H9 (cell line): ENCODE results near the gene TMOD3. TPM values are rescaled to one million over a fixed set of nuclear protein-coding genes. Genes with fewer than 3 reads are reported as not detected.

Source experiments
- DNase-seq: peaks from one replicate; pipeline ENCODE4 v3.0.0-alpha.2; 2017
- H2AFZ ChIP-seq: one replicate; pipeline ENCODE4 v1.6.1; 2013; ENCODE audit warnings: mild to moderate bottlenecking, low read length, control low read depth, moderate library complexity
- H2AK5ac ChIP-seq: 2 replicates; pipeline ENCODE4 v1.6.1; 2013; ENCODE audit warnings: low read length, control low read depth, mixed read lengths; ENCODE audit not compliant: insufficient read length
- H2BK120ac ChIP-seq: one replicate; pipeline ENCODE4 v1.6.1; 2013; ENCODE audit warnings: low read depth, mild to moderate bottlenecking, low read length, control low read depth, inconsistent platforms; ENCODE audit not compliant: poor library complexity, severe bottlenecking
- H2BK12ac ChIP-seq: 2 replicates; pipeline ENCODE4 v1.6.1; 2013; ENCODE audit warnings: low read length, control low read depth, mixed read lengths, low read depth; ENCODE audit not compliant: insufficient read length
- H2BK15ac ChIP-seq: 2 replicates; pipeline ENCODE4 v1.6.1; 2013; ENCODE audit warnings: low read depth, low read length, control low read depth
- H2BK20ac ChIP-seq: one replicate; pipeline ENCODE4 v1.6.1; 2013; ENCODE audit warnings: low read depth, mild to moderate bottlenecking, low read length, control low read depth, inconsistent platforms; ENCODE audit not compliant: poor library complexity, severe bottlenecking
- H2BK5ac ChIP-seq: 2 replicates; pipeline ENCODE4 v1.6.1; 2013; ENCODE audit warnings: low read length, control low read depth, mixed read lengths; ENCODE audit not compliant: insufficient read length
- H3K14ac ChIP-seq: 2 replicates; pipeline ENCODE4 v1.6.1; 2013; ENCODE audit warnings: low read length, control low read depth; ENCODE audit not compliant: insufficient read depth
- H3K18ac ChIP-seq: 2 replicates; pipeline ENCODE4 v1.6.1; 2013; ENCODE audit warnings: low read depth, mild to moderate bottlenecking, mixed read lengths, low read length, control low read depth; ENCODE audit not compliant: insufficient read length
- H3K23ac ChIP-seq: 2 replicates; pipeline ENCODE4 v1.6.1; 2013; ENCODE audit warnings: low read length, control low read depth, mixed read lengths, low read depth; ENCODE audit not compliant: insufficient read length
- H3K23me2 ChIP-seq: 2 replicates; pipeline ENCODE4 v1.6.1; 2013; ENCODE audit warnings: low read depth, mild to moderate bottlenecking, mixed read lengths, low read length, control low read depth; ENCODE audit not compliant: insufficient read length, poor library complexity, severe bottlenecking
- H3K27ac ChIP-seq: 2 replicates; pipeline ENCODE4 v1.5.1; 2013; ENCODE audit warnings: low read length, control low read depth, mixed read lengths, low read depth; ENCODE audit not compliant: insufficient read length
- H3K27me3 ChIP-seq: 2 replicates; pipeline ENCODE4 v1.6.1; 2013; ENCODE audit warnings: low read length, control low read depth, inconsistent platforms; ENCODE audit not compliant: insufficient read depth
- H3K4ac ChIP-seq: 2 replicates; pipeline ENCODE4 v1.6.1; 2013; ENCODE audit warnings: low read depth, mild to moderate bottlenecking, control low read depth, inconsistent platforms, low read length, moderate library complexity
- H3K4me1 ChIP-seq: 2 replicates; pipeline ENCODE4 v1.6.1; 2013; ENCODE audit warnings: low read length, control low read depth, inconsistent platforms; ENCODE audit not compliant: insufficient read depth
- H3K4me2 ChIP-seq: 2 replicates; pipeline ENCODE4 v1.6.1; 2013; ENCODE audit warnings: low read length, control low read depth, mixed read lengths; ENCODE audit not compliant: insufficient read length, insufficient read depth
- H3K56ac ChIP-seq: 2 replicates; pipeline ENCODE4 v1.6.1; 2013; ENCODE audit warnings: low read depth, mild to moderate bottlenecking, mixed read lengths, low read length, control low read depth; ENCODE audit not compliant: insufficient read length
- H3K79me1 ChIP-seq: 2 replicates; pipeline ENCODE4 v1.6.1; 2013; ENCODE audit warnings: low read depth, mild to moderate bottlenecking, moderate library complexity, low read length, control low read depth, inconsistent platforms; ENCODE audit not compliant: insufficient read depth, poor library complexity, severe bottlenecking
- H3K79me2 ChIP-seq: 2 replicates; pipeline ENCODE4 v1.6.1; 2013; ENCODE audit warnings: low read length, control low read depth, inconsistent platforms; ENCODE audit not compliant: insufficient read depth
- H3K9ac ChIP-seq: 2 replicates; pipeline ENCODE4 v1.6.1; 2013; ENCODE audit warnings: low read length, control low read depth, mixed read lengths; ENCODE audit not compliant: insufficient read length; ENCODE audit errors: extremely low read depth
- H3K9me3 ChIP-seq: one replicate; pipeline ENCODE4 v1.6.1; 2013; ENCODE audit warnings: low read depth, low read length, inconsistent platforms; ENCODE audit not compliant: control insufficient read depth
- H3T11ph ChIP-seq: one replicate; pipeline ENCODE4 v1.6.1; 2013; ENCODE audit warnings: mild to moderate bottlenecking, low read length, control low read depth, inconsistent platforms
- H4K20me1 ChIP-seq: one replicate; pipeline ENCODE4 v1.6.1; 2013; ENCODE audit not compliant: control insufficient read depth, insufficient read length, insufficient read depth
- H4K5ac ChIP-seq: 2 replicates; pipeline ENCODE4 v1.6.1; 2013; ENCODE audit warnings: low read depth, mild to moderate bottlenecking, mixed read lengths, low read length, control low read depth; ENCODE audit not compliant: insufficient read length
- H4K8ac ChIP-seq: replicated peaks from 2 replicates; pipeline ENCODE4 v1.6.1; 2013; ENCODE audit warnings: low read length, control low read depth, mixed read lengths, low read depth; ENCODE audit not compliant: insufficient read length
- H4K91ac ChIP-seq: 2 replicates; pipeline ENCODE4 v1.6.1; 2013; ENCODE audit warnings: low read depth, mild to moderate bottlenecking, moderate library complexity, mixed read lengths, low read length, control low read depth; ENCODE audit not compliant: insufficient read length
- H3K27ac Mint-ChIP-seq, 3 experiments: 2 replicates in 2 of 3; 3 replicates in 1 of 3; pipeline ENCODE4 v1.8.0; 2020 to 2021; ENCODE audit warnings: mixed read lengths in 3 of 3, mild to moderate bottlenecking in 1 of 3, moderate library complexity in 1 of 3
- H3K27me3 Mint-ChIP-seq: 2 replicates; pipeline ENCODE4 v1.8.0; 2021; ENCODE audit warnings: low read depth, mild to moderate bottlenecking, moderate library complexity, mixed read lengths
- H3K36me3 Mint-ChIP-seq, 3 experiments: 2 replicates in 2 of 3; 3 replicates in 1 of 3; pipeline ENCODE4 v1.8.0; 2020 to 2021; ENCODE audit warnings: low read depth in 3 of 3, mixed read lengths in 3 of 3; ENCODE audit not compliant: insufficient read depth in 1 of 3
- H3K4me1 Mint-ChIP-seq, 2 experiments: 2 replicates each; pipeline ENCODE4 v1.8.0; 2020; ENCODE audit warnings: mixed read lengths in 2 of 2
- H3K4me3 Mint-ChIP-seq, 2 experiments: 2 replicates in 1 of 2; 3 replicates in 1 of 2; pipeline ENCODE4 v1.8.0; 2020 to 2021; ENCODE audit warnings: mild to moderate bottlenecking in 2 of 2, mixed read lengths in 2 of 2, moderate library complexity in 1 of 2
- H3K9me3 Mint-ChIP-seq, 2 experiments: 2 replicates in 1 of 2; 3 replicates in 1 of 2; pipeline ENCODE4 v1.8.0; 2020; ENCODE audit warnings: mild to moderate bottlenecking in 2 of 2, mixed read lengths in 2 of 2, moderate library complexity in 1 of 2
- WGBS: extraction: QIAGEN DNeasy Blood & Tissue Kit; methylation state at CpG from one replicate; pipeline ENCODE4 v1.1.7; 2013; ENCODE audit warnings: missing lambda C conversion rate, low lambda C conversion rate, mixed read lengths; ENCODE audit not compliant: insufficient read length; ENCODE audit errors: extremely low coverage; 5-methylcytosine and 5-hydroxymethylcytosine counted together
- total RNA-seq: library from RNA; stranded (reverse); gene quantifications from 2 replicates; pipeline ENCODE4 v1.2.1, GENCODE V29; 2021
- TF ChIP-seq, protein P1 (sequence below): fragments of 200-600 bp; sonication (generic); conservative IDR thresholded peaks from 3 replicates; pipeline ENCODE4 v1.8.0; 2021; ENCODE audit warnings: antibody characterized with exemption, mild to moderate bottlenecking

Gene TMOD3
- total RNA-seq, 1 experiment from 2014 or later, result 24.7 TPM

DNA sequence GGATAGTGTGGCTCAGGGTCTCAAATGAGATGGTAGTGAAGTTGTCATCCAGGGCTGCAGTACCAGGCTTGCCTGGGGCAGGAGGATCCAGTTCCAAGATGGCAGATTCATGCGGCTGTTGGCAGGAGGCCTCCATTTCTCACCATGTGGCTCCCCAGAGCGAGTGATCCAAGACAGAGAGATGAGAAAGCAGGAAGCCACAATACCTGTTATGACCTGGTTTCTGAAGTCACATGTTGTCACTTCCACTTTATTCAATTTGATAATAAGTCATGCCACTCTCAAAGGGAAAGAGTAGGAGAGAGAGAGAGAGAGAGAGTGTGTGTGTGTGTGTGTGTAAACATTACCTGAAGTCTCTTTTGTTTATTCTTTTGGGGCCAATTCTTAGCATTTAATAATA is 47.9 kb upstream of the TMOD3 start:
- H3K27ac Mint-ChIP-seq, result no peak overlapping the region
- Histone ChIP-seq H3T11ph (no peak overlapping the region), H3K79me2 (no peaks in the 10 kb centered on the region), H3K4me2 (no peak overlapping the region), H3K56ac (no peak overlapping the region), H2AFZ (no peak overlapping the region), H3K4ac (no peak overlapping the region), H3K23me2 (no peaks in the 10 kb centered on the region), H4K8ac (no peak overlapping the region), H3K27ac (no peak overlapping the region), H3K9me3 (no peaks in the 10 kb centered on the region), H2BK12ac (no peak overlapping the region), H2BK15ac (no peak overlapping the region), H3K18ac (no peak overlapping the region), H3K4me1 (no peaks in the 10 kb centered on the region), H3K23ac (no peak overlapping the region), H2BK5ac (no peak overlapping the region), H4K20me1 (no peaks in the 10 kb centered on the region), H3K27me3 (no peaks in the 10 kb centered on the region), H4K5ac (no peak overlapping the region), H3K14ac (no peak overlapping the region), H3K9ac (no peak overlapping the region), H2AK5ac (no peak overlapping the region), H2BK120ac (no peak overlapping the region), H4K91ac (no peak overlapping the region), H3K79me1 (no peaks in the 10 kb centered on the region), H2BK20ac (no peak overlapping the region)
- H3K4me3 Mint-ChIP-seq, result no peak overlapping the region
- peaks cover 0 to 11% (median 2%) of the 10 kb centered on the region in 3 experiments; a peak in 3 of 7 replicates for H3K36me3 Mint-ChIP-seq
- peaks cover 3 to 6% of the 10 kb centered on the region in 2 experiments; a peak in 2 of 5 replicates for H3K9me3 Mint-ChIP-seq
- no peaks in the 10 kb centered on the region for H3K27me3 Mint-ChIP-seq
- no CpG with 5 or more reads among the region's 2 CpGs for WGBS
- TF ChIP-seq, protein P1, sequence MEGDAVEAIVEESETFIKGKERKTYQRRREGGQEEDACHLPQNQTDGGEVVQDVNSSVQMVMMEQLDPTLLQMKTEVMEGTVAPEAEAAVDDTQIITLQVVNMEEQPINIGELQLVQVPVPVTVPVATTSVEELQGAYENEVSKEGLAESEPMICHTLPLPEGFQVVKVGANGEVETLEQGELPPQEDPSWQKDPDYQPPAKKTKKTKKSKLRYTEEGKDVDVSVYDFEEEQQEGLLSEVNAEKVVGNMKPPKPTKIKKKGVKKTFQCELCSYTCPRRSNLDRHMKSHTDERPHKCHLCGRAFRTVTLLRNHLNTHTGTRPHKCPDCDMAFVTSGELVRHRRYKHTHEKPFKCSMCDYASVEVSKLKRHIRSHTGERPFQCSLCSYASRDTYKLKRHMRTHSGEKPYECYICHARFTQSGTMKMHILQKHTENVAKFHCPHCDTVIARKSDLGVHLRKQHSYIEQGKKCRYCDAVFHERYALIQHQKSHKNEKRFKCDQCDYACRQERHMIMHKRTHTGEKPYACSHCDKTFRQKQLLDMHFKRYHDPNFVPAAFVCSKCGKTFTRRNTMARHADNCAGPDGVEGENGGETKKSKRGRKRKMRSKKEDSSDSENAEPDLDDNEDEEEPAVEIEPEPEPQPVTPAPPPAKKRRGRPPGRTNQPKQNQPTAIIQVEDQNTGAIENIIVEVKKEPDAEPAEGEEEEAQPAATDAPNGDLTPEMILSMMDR, result no peak
- peaks cover 1 to 2% of the 10 kb centered on the region in 2 experiments for H3K4me1 Mint-ChIP-seq
- no peak for DNase-seq
